GM12892 (cell line): Measurements from ENCODE around the gene FAM24B.
"Not testable (repeated sequence)": the region's sequence is repeated elsewhere in the genome, so short reads cannot be mapped to it uniquely, and the experiment has no call there.

Experiments
- DNase-seq: peaks from one replicate; pipeline ENCODE4 v3.0.0; 2011; ENCODE audit not compliant: insufficient read length
- FAIRE-seq: peaks from 2 replicates; lab custom pipeline; 2011; peaks lifted over from hg19 to GRCh38; lab: Jason Lieb, UNC
- POLR2A ChIP-seq: IDR thresholded peaks from 2 replicates; pipeline ENCODE4 v1.6.1; 2011; ENCODE audit warnings: low read depth, low read length, control low read depth
- POLR2AphosphoS5 ChIP-seq: IDR thresholded peaks from 2 replicates; pipeline ENCODE4 v1.6.1; 2011; ENCODE audit warnings: low read depth, low read length, control low read depth
- TAF1 ChIP-seq: IDR thresholded peaks from 2 replicates; pipeline ENCODE4 v1.6.1; 2011; ENCODE audit warnings: low read depth, mild to moderate bottlenecking, control low read depth, low read length, borderline replicate concordance

The FAM24B gene

GRCh38 chr10:122875843-122876466 lies 3.4 kb downstream of the FAM24B start:
- no peak for FAIRE-seq
- TF ChIP-seq TAF1: no peak
- no peak for TF ChIP-seq POLR2AphosphoS5
- no peak for TF ChIP-seq POLR2A
- no peak for DNase-seq

- not testable (repeated sequence) for FAIRE-seq, DNase-seq
Measured at GRCh38 chr10:122871947-122872346, 7.4 kb downstream of the FAM24B start.

- DNase-seq, FAIRE-seq: not testable (repeated sequence)
Measured at GRCh38 chr10:122868768-122869167, 10.6 kb downstream of the FAM24B start.

GRCh38 chr10:122866757-122867482 lies 12.5 kb downstream of the FAM24B start:
- not testable (repeated sequence) for FAIRE-seq, DNase-seq

GRCh38 chr10:122864901-122865300 lies 14.5 kb downstream of the FAM24B start:
- no peak for DNase-seq
- no peak for FAIRE-seq
- TF ChIP-seq TAF1 (no peak), POLR2A (no peak), POLR2AphosphoS5 (no peak)

GRCh38 chr10:122864194-122864592 lies 15.2 kb downstream of the FAM24B start:
- FAIRE-seq (no peak), DNase-seq (no peak)
- no peak for TF ChIP-seq TAF1
- no peak for TF ChIP-seq POLR2AphosphoS5
- TF ChIP-seq POLR2A: no peak

- TF ChIP-seq POLR2AphosphoS5 (no peak), TAF1 (no peak), POLR2A (no peak)
- DNase-seq (no peak), FAIRE-seq (no peak)
Measured at GRCh38 chr10:122863216-122864193, 15.9 kb downstream of the FAM24B start.

GRCh38 chr10:122861711-122862161 lies 17.6 kb downstream of the FAM24B start:
- DNase-seq (no peak), FAIRE-seq (no peak)
- TF ChIP-seq POLR2AphosphoS5 (no peak), POLR2A (no peak), TAF1 (no peak)

GRCh38 chr10:122859527-122859926 lies 19.9 kb downstream of the FAM24B start:
- no peak for TF ChIP-seq TAF1
- no peak for TF ChIP-seq POLR2A
- TF ChIP-seq POLR2AphosphoS5: no peak
- DNase-seq (no peak), FAIRE-seq (no peak)

GRCh38 chr10:122858042-122858441 lies 21.3 kb downstream of the FAM24B start:
- FAIRE-seq, DNase-seq: not testable (repeated sequence)

GRCh38 chr10:122856902-122857301 lies 22.5 kb downstream of the FAM24B start:
- no peak for TF ChIP-seq TAF1
- TF ChIP-seq POLR2A: no peak
- no peak for TF ChIP-seq POLR2AphosphoS5
- no peak for DNase-seq
- no peak for FAIRE-seq

- no peak for DNase-seq
- TF ChIP-seq TAF1 (no peak), POLR2A (no peak), POLR2AphosphoS5 (no peak)
- FAIRE-seq: no peak
Measured at GRCh38 chr10:122855745-122856144, 23.6 kb downstream of the FAM24B start.

- no peak for DNase-seq
- no peak for TF ChIP-seq TAF1
- TF ChIP-seq POLR2A: no peak
- TF ChIP-seq POLR2AphosphoS5: no peak
- FAIRE-seq: no peak
Measured at GRCh38 chr10:122854648-122855047, 24.7 kb downstream of the FAM24B start.
